Measurements from ENCODE around the gene CCP110.

DNA sequence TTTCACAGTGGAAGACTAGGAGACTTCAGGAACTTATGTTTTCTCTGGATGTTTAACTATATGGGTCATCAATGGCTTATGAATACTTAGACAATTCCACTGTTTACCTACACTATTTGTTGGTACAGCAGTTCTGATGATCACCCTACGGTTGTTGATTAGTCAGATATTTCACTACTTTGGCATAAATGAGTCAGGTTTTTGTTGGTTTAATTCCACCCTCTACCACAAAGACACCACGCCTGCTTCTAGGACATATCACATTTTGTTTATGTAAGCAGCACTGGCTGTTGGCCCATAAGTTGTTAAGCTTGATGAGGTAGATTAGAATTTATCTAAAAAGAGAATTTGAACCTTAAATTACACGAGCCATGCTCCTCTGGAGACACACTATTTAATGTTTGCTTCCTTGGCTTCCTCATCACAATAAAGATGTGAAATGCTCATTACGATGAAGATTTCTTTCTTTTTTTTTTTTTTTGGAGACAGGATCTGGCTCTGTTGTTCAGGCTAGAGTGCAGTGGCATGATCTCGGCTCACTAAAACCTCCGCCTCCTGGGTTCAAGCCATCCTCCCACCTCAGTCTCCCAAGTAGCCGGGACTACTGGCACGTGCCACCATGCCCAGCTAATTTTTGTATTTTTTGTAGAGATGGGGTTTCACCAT, 6.2 kb upstream of the CCP110 start:
- TF ChIP-seq, protein P1, sequence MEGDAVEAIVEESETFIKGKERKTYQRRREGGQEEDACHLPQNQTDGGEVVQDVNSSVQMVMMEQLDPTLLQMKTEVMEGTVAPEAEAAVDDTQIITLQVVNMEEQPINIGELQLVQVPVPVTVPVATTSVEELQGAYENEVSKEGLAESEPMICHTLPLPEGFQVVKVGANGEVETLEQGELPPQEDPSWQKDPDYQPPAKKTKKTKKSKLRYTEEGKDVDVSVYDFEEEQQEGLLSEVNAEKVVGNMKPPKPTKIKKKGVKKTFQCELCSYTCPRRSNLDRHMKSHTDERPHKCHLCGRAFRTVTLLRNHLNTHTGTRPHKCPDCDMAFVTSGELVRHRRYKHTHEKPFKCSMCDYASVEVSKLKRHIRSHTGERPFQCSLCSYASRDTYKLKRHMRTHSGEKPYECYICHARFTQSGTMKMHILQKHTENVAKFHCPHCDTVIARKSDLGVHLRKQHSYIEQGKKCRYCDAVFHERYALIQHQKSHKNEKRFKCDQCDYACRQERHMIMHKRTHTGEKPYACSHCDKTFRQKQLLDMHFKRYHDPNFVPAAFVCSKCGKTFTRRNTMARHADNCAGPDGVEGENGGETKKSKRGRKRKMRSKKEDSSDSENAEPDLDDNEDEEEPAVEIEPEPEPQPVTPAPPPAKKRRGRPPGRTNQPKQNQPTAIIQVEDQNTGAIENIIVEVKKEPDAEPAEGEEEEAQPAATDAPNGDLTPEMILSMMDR (IDR thresholded peaks at IDR 0.05): no peak
- no peak for TF ChIP-seq POLR2A (IDR thresholded peaks at IDR 0.05)
